Liver (tissue), 9 donors: Measurements from ENCODE around the gene TMEM214. TPM values are rescaled to one million over a fixed set of nuclear protein-coding genes. Genes with fewer than 3 reads are reported as not detected.

Experiments used
- DNase-seq: peaks from one replicate; pipeline ENCODE4 v3.0.0-alpha.2; 2017; ENCODE audit warnings: low spot score
- H3K27ac ChIP-seq, 2 donors: one replicate each; pipeline ENCODE4 v1.7.0; 2013; ENCODE audit warnings: inconsistent platforms in 2 of 2, low read length in 2 of 2, control low read depth in 1 of 2, low read depth in 1 of 2, mild to moderate bottlenecking in 1 of 2
- H3K27me3 ChIP-seq, 4 donors: one replicate each; pipeline versions ENCODE4 v1.6.1 to v1.7.0; 2013; ENCODE audit warnings: low read length in 3 of 4, inconsistent platforms in 1 of 4, mild to moderate bottlenecking in 1 of 4, moderate library complexity in 1 of 4; ENCODE audit not compliant: control insufficient read depth in 4 of 4, insufficient read depth in 4 of 4
- H3K36me3 ChIP-seq, 4 donors: one replicate each; pipeline versions ENCODE4 v1.6.1 to v1.7.0; 2013; ENCODE audit warnings: low read length in 3 of 4, mild to moderate bottlenecking in 3 of 4, low read depth in 1 of 4, moderate library complexity in 1 of 4; ENCODE audit not compliant: control insufficient read depth in 4 of 4, insufficient read depth in 3 of 4
- H3K4me1 ChIP-seq, 4 donors: one replicate each; pipeline versions ENCODE4 v1.6.1 to v1.7.0; 2013; ENCODE audit warnings: low read length in 3 of 4, mild to moderate bottlenecking in 3 of 4, moderate library complexity in 1 of 4; ENCODE audit not compliant: control insufficient read depth in 4 of 4, insufficient read depth in 4 of 4
- H3K4me3 ChIP-seq, 3 donors: one replicate each; pipeline versions ENCODE4 v1.6.1 to v1.7.0; 2013; ENCODE audit warnings: low read length in 3 of 3, control low read depth in 1 of 3, low read depth in 1 of 3, mild to moderate bottlenecking in 1 of 3
- H3K9ac ChIP-seq, 2 donors: one replicate each; pipeline ENCODE4 v1.7.0; 2013; ENCODE audit warnings: low read length in 2 of 2, mild to moderate bottlenecking in 2 of 2, moderate library complexity in 2 of 2, control low read depth in 1 of 2, low read depth in 1 of 2
- H3K9me3 ChIP-seq, 4 donors: one replicate each; pipeline versions ENCODE4 v1.6.1 to v1.7.0; 2013; ENCODE audit warnings: low read length in 3 of 4; ENCODE audit not compliant: control insufficient read depth in 4 of 4
- EGR1 ChIP-seq, 2 donors: IDR thresholded peaks; 2 replicates each; pipeline ENCODE4 v1.6.1; 2016 to 2018; ENCODE audit warnings: antibody characterized with exemption in 2 of 2, low read depth in 2 of 2
- FOXA1 ChIP-seq: IDR thresholded peaks from 2 replicates; pipeline ENCODE4 v1.6.1; 2016; ENCODE audit warnings: antibody characterized with exemption
- FOXA2 ChIP-seq: IDR thresholded peaks from 2 replicates; pipeline ENCODE4 v1.6.1; 2016; ENCODE audit warnings: antibody characterized with exemption
- GABPA ChIP-seq, 2 donors: IDR thresholded peaks in 1 of 2; conservative IDR thresholded peaks in 1 of 2; 2 replicates each; pipeline ENCODE4 v1.6.1; 2016; ENCODE audit warnings: antibody characterized with exemption in 2 of 2, mild to moderate bottlenecking in 1 of 2, moderate library complexity in 1 of 2
- HNF4A ChIP-seq, 2 donors: conservative IDR thresholded peaks; 2 replicates each; pipeline ENCODE4 v1.6.1; 2016; ENCODE audit warnings: antibody characterized with exemption in 2 of 2, mild to moderate bottlenecking in 2 of 2
- HNF4G ChIP-seq: IDR thresholded peaks from 2 replicates; pipeline ENCODE4 v1.6.1; 2016; ENCODE audit warnings: antibody characterized with exemption
- JUND ChIP-seq, 2 donors: IDR thresholded peaks; 2 replicates each; pipeline ENCODE4 v1.6.1; 2016; ENCODE audit warnings: antibody characterized with exemption in 2 of 2
- NR2F2 ChIP-seq: IDR thresholded peaks from 2 replicates; pipeline ENCODE4 v1.6.1; 2016; ENCODE audit warnings: antibody characterized with exemption
- RAD21 ChIP-seq, 2 donors: IDR thresholded peaks; 2 replicates each; pipeline ENCODE4 v1.6.1; 2016; ENCODE audit warnings: antibody characterized with exemption in 2 of 2, mild to moderate bottlenecking in 2 of 2
- RXRA ChIP-seq, 2 donors: IDR thresholded peaks; 2 replicates each; pipeline ENCODE4 v1.6.1; 2017 to 2018; ENCODE audit warnings: antibody characterized with exemption in 2 of 2, mild to moderate bottlenecking in 1 of 2
- SP1 ChIP-seq: IDR thresholded peaks from 2 replicates; pipeline ENCODE4 v1.6.1; 2018; ENCODE audit warnings: antibody characterized with exemption, mild to moderate bottlenecking
- TAF1 ChIP-seq: conservative IDR thresholded peaks from 2 replicates; pipeline ENCODE4 v1.6.1; 2016; ENCODE audit warnings: antibody characterized with exemption, mild to moderate bottlenecking
- YY1 ChIP-seq: IDR thresholded peaks from 2 replicates; pipeline ENCODE4 v1.6.1; 2016; ENCODE audit warnings: antibody characterized with exemption, mild to moderate bottlenecking
- WGBS: extraction: QIAGEN DNeasy Blood & Tissue Kit; methylation state at CpG from one replicate; pipeline ENCODE4 v1.1.7; 2013; 5-methylcytosine and 5-hydroxymethylcytosine counted together
- polyA plus RNA-seq, 2 donors: library from polyadenylated mRNA; stranded (reverse) in 1 of 2; unstranded in 1 of 2; fragments of 200-250 nt in 1 of 2; fragments of >200 nt in 1 of 2; fragmentation: Nextera tagmentation in 1 of 2; extraction: Ambion mirVana in 1 of 2; gene quantifications; one replicate each; pipeline versions ENCODE4 v1.2.1 to v1.2.3, GENCODE V29; 2013 to 2015
- total RNA-seq, 2 donors: library from RNA; depleted of rRNA; stranded (reverse); fragments of >200 nt; gene quantifications; one replicate each; pipeline ENCODE4 v1.2.3, GENCODE V29; 2014
- TF ChIP-seq, protein P1 (sequence below): IDR thresholded peaks from 2 replicates; pipeline ENCODE4 v1.6.1; 2016; ENCODE audit warnings: antibody characterized with exemption
- TF ChIP-seq, protein P2 (sequence below): fragments of 150-350 bp; IDR thresholded peaks from 2 replicates; pipeline ENCODE4 v1.5.1; 2017; ENCODE audit warnings: improper control_type of control experiment, low read depth, low read length; ENCODE audit not compliant: missing input control
- TF ChIP-seq, protein P3 (sequence below): IDR thresholded peaks from 2 replicates; pipeline ENCODE4 v1.6.1; 2016; ENCODE audit warnings: antibody characterized with exemption, mild to moderate bottlenecking
- TF ChIP-seq, protein P4 (sequence below): IDR thresholded peaks from 2 replicates; pipeline ENCODE4 v1.6.1; 2016; ENCODE audit warnings: antibody characterized with exemption
- TF ChIP-seq, protein P5 (sequence below): IDR thresholded peaks from 2 replicates; pipeline ENCODE4 v1.6.1; 2016; ENCODE audit warnings: antibody characterized with exemption
- donor health status: healthy.
- donor health status: healthy.
- donor health status: healthy.
- donor health status: healthy.
- donor health status: healthy.

TMEM214 gene
- total and polyA plus RNA-seq, 4 donors, result 17.1 to 53.4 (median 38.4) TPM

DNA sequence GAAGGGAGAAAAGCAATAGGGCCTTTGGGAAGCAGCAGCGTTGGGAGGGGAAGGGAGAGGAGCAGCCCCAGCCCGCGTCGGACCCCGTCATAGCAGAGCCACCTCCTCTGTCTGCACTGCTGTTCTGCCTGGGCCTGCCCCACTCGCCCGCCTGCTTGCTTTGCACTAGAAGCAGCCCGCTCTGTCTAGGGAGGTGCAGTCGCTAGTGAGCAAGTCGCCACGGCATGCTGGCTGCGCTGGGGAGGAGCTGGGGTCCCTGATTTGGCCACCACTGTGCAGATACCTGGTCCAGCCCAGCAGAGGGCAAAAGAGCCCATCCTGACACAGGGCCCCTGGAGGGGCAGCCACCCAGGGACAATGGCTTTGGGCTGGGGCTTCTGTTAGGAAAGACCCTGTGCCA lies 8.0 kb upstream of the TMEM214 start:
- Histone ChIP-seq H3K27me3 (no peaks in the 10 kb centered on the region), H3K4me1 (peaks cover 6 to 21% (median 20%) of the 10 kb centered on the region in 4 donors), H3K27ac (no peak overlapping the region), H3K36me3 (peaks cover 9 to 43% (median 14%) of the 10 kb centered on the region in 4 donors), H3K9ac (no peak overlapping the region), H3K4me3 (no peak overlapping the region), H3K9me3 (no peaks in the 10 kb centered on the region)
- WGBS, result 96% methylated on average over 12 of the region's 12 CpGs
- DNase-seq, result no peak
- TF ChIP-seq FOXA2 (no peak), YY1 (no peak), FOXA1 (no peak), EGR1 (IDR thresholded peaks at IDR 0.05; ENCODE audit: low read depth in 2 of 2) (no peak), HNF4G (no peak), JUND (IDR thresholded peaks at IDR 0.05) (no peak), RAD21 (IDR thresholded peaks at IDR 0.05) (no peak), GABPA (IDR thresholded peaks at IDR 0.05 in 1 of 2, conservative IDR thresholded peaks at IDR 0.05 in 1 of 2) (no peak), NR2F2 (no peak), RXRA (IDR thresholded peaks at IDR 0.05) (no peak), TAF1 (no peak), SP1 (no peak), HNF4A (conservative IDR thresholded peaks at IDR 0.05) (no peak)
- TF ChIP-seq, protein P1, sequence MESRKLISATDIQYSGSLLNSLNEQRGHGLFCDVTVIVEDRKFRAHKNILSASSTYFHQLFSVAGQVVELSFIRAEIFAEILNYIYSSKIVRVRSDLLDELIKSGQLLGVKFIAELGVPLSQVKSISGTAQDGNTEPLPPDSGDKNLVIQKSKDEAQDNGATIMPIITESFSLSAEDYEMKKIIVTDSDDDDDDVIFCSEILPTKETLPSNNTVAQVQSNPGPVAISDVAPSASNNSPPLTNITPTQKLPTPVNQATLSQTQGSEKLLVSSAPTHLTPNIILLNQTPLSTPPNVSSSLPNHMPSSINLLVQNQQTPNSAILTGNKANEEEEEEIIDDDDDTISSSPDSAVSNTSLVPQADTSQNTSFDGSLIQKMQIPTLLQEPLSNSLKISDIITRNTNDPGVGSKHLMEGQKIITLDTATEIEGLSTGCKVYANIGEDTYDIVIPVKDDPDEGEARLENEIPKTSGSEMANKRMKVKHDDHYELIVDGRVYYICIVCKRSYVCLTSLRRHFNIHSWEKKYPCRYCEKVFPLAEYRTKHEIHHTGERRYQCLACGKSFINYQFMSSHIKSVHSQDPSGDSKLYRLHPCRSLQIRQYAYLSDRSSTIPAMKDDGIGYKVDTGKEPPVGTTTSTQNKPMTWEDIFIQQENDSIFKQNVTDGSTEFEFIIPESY, result no peak
- TF ChIP-seq, protein P2, sequence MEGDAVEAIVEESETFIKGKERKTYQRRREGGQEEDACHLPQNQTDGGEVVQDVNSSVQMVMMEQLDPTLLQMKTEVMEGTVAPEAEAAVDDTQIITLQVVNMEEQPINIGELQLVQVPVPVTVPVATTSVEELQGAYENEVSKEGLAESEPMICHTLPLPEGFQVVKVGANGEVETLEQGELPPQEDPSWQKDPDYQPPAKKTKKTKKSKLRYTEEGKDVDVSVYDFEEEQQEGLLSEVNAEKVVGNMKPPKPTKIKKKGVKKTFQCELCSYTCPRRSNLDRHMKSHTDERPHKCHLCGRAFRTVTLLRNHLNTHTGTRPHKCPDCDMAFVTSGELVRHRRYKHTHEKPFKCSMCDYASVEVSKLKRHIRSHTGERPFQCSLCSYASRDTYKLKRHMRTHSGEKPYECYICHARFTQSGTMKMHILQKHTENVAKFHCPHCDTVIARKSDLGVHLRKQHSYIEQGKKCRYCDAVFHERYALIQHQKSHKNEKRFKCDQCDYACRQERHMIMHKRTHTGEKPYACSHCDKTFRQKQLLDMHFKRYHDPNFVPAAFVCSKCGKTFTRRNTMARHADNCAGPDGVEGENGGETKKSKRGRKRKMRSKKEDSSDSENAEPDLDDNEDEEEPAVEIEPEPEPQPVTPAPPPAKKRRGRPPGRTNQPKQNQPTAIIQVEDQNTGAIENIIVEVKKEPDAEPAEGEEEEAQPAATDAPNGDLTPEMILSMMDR, result no peak
- TF ChIP-seq, protein P3, sequence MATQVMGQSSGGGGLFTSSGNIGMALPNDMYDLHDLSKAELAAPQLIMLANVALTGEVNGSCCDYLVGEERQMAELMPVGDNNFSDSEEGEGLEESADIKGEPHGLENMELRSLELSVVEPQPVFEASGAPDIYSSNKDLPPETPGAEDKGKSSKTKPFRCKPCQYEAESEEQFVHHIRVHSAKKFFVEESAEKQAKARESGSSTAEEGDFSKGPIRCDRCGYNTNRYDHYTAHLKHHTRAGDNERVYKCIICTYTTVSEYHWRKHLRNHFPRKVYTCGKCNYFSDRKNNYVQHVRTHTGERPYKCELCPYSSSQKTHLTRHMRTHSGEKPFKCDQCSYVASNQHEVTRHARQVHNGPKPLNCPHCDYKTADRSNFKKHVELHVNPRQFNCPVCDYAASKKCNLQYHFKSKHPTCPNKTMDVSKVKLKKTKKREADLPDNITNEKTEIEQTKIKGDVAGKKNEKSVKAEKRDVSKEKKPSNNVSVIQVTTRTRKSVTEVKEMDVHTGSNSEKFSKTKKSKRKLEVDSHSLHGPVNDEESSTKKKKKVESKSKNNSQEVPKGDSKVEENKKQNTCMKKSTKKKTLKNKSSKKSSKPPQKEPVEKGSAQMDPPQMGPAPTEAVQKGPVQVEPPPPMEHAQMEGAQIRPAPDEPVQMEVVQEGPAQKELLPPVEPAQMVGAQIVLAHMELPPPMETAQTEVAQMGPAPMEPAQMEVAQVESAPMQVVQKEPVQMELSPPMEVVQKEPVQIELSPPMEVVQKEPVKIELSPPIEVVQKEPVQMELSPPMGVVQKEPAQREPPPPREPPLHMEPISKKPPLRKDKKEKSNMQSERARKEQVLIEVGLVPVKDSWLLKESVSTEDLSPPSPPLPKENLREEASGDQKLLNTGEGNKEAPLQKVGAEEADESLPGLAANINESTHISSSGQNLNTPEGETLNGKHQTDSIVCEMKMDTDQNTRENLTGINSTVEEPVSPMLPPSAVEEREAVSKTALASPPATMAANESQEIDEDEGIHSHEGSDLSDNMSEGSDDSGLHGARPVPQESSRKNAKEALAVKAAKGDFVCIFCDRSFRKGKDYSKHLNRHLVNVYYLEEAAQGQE, result no peak
- TF ChIP-seq, protein P4, sequence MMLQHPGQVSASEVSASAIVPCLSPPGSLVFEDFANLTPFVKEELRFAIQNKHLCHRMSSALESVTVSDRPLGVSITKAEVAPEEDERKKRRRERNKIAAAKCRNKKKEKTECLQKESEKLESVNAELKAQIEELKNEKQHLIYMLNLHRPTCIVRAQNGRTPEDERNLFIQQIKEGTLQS, result no peak
- TF ChIP-seq, protein P5, sequence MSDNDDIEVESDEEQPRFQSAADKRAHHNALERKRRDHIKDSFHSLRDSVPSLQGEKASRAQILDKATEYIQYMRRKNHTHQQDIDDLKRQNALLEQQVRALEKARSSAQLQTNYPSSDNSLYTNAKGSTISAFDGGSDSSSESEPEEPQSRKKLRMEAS, result no peak
